Activated CD8-positive, alpha-beta T cell treated with anti-CD3 and anti-CD28 coated beads, Interleukin-2, amount 10 ng/mL, durations not matched to agents 7 days and 5 days (primary cell): ENCODE results near the gene MCC. TPM values are rescaled to one million over a fixed set of nuclear protein-coding genes. Genes with fewer than 3 reads are reported as not detected.

Experiments
- ATAC-seq: fragments of 150-1000 bp; cut with Tn5 transposase; one replicate; pipeline ENCODE4 v1.10.0; 2021; ENCODE audit warnings: moderate library complexity
- CTCF ChIA-PET: fragments of 350-600 bp; sonication (Branson Sonifier 250); formaldehyde crosslinking; loops from one replicate; lab custom pipeline; 2021; ENCODE audit warnings: antibody characterized with exemption; lab: Charles Lee
- POLR2A ChIA-PET: fragments of 350-600 bp; sonication (Branson Sonifier 250); formaldehyde crosslinking; loops from one replicate; lab custom pipeline; 2021; ENCODE audit warnings: antibody characterized with exemption; lab: Charles Lee
- DNase-seq: peaks from one replicate; pipeline ENCODE4 v3.0.0-alpha.2; 2020
- H3K27ac Mint-ChIP-seq: one replicate; pipeline ENCODE4 v1.8.0; 2021; ENCODE audit warnings: mild to moderate bottlenecking, mixed read lengths
- H3K27me3 Mint-ChIP-seq: one replicate; pipeline ENCODE4 v1.8.0; 2021; ENCODE audit warnings: low read depth, mixed read lengths
- H3K36me3 Mint-ChIP-seq: one replicate; pipeline ENCODE4 v1.8.0; 2021; ENCODE audit warnings: low read depth, mixed read lengths
- H3K4me1 Mint-ChIP-seq: one replicate; pipeline ENCODE4 v1.8.0; 2021; ENCODE audit warnings: low read depth, mixed read lengths
- H3K4me3 Mint-ChIP-seq: one replicate; pipeline ENCODE4 v1.8.0; 2021; ENCODE audit warnings: mild to moderate bottlenecking, mixed read lengths
- H3K9me3 Mint-ChIP-seq: one replicate; pipeline ENCODE4 v1.8.0; 2022; ENCODE audit warnings: mixed read lengths; ENCODE audit not compliant: insufficient read depth
- total RNA-seq, 2 experiments: library from RNA; stranded (reverse); gene quantifications; one replicate each; pipeline ENCODE4 v1.2.3, GENCODE V29; 2021

The MCC gene
- total RNA-seq, 2 experiments from 2014 or later = 7.6 to 8.0 TPM

DNA sequence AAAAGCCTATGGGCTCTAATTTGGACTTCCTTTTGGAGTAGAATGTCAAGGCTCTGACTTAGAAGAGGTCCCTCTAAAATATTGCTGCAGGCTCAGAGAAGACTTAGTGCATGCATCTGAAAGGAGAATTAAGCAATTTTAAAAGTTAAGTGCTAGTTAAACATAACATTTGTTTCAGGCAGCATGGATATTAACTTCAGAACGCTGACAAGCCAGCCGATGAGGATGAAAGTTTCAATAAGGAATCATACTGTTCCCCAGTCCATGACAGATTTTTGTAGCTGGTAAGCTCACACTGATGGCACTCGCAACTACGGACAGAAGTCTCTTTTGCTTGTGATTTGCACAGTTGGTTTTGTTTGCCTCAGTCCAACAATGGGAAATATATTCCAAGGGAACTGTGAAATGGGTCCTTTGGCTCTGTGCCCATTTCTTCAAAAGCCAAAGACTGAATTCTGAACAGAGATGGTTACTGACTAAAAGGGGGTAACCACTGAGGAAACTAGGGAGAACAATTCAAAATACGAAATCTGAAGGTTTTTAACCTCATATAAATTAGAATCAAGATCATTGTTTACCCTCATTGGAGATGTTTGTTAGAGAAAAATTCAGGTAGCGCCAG is 464.1 kb downstream of the MCC start:
- Mint-ChIP-seq H3K4me1 (peaks cover 49% of the 10 kb centered on the region), H3K36me3 (peaks cover 71% of the 10 kb centered on the region), H3K27me3 (no peaks in the 10 kb centered on the region), H3K4me3 (no peak overlapping the region), H3K27ac (no peak overlapping the region), H3K9me3 (no peaks in the 10 kb centered on the region)
- ChIA-PET CTCF (interaction anchor here (1.9 to 9.1 kb wide), 2 partner anchors 14 to 28 kb away, joined by 4 to 83 read pairs; no protein-coding TSS in a partner anchor), POLR2A (interaction anchor here (0.9 kb wide), 1 partner anchor 271 kb away, joined by 3 read pairs; no protein-coding TSS in a partner anchor)
- no peak for DNase-seq
- ATAC-seq = no peak

DNA sequence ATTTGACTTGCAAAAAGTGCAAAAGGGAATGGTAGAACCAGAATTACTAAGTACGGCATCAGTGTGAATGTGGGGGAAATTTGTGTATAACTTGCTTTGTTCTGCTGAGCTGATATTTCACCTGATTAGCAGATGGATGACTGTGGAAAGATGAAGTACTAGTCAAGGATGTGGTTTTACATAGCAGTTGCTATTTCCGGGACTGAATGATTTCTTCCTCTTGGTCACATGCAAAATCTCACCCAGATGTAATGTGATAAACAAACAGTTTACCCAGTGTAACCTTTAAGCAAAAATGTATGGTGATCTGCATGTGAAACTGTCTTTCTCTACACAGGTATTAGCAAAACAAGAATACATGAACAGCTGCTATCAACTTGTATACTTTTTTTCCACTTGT is 465.6 kb downstream of the MCC start:
- ATAC-seq (peak; percentile 91), DNase-seq (peak; percentile 39)
- no peaks in the 10 kb centered on the region for H3K27me3 Mint-ChIP-seq
- no peaks in the 10 kb centered on the region for H3K9me3 Mint-ChIP-seq
- H3K4me1 Mint-ChIP-seq = peaks cover 64% of the 10 kb centered on the region
- H3K4me3 Mint-ChIP-seq = peak overlapping the region; percentile 55
- CTCF ChIA-PET = interaction anchor here (0.9 to 9.1 kb wide), 8 partner anchors 8 to 501 kb away, joined by 3 to 83 read pairs (median 4); no protein-coding TSS in a partner anchor
- POLR2A ChIA-PET = interaction anchor here (2.9 kb wide), 1 partner anchor 47 kb away, joined by 14 read pairs; the partner anchor contains the start of gene DCP2
- H3K36me3 Mint-ChIP-seq = peaks cover 81% of the 10 kb centered on the region
- peak overlapping the region; percentile 84 for H3K27ac Mint-ChIP-seq

DNA sequence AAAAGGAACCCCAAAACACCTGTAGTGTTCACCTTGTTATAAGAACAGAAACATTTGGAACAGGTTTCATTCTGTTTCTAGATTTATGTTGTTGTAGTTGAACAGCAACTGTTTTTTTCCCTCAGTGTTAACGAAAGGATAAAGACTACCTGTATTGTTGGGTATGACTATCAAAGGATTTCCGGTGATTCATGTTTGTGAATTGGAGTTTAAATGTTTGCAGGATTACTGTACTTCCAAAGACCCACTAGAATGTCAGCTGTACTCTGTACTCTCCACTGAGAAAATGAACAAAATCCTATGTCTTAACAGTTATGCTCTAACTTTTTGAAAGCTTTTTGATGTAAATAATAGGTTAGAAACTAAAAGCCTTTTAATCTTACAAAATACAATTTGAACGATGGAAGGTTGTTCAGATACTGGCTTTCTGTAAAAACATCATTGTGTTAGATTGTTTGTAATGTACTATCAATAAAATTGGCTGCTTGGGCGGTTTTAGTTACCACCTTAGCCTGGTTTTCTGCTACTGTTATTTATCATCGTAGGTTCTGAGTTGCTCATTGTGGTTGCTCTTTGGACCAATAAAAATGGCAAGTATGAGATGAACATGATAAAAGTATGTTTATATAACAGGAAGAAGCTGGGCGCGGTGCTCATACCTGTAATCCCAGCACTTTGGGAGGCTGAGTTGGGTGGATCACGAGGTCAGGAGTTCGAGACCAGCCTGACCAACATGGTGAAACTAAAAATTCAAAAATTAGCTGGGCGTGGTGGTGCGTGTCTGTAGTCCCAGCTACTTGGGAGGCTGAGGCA is 467.6 kb downstream of the MCC start:
- CTCF ChIA-PET = interaction anchor here (9.1 kb wide), 1 partner anchor 25 kb away, joined by 83 read pairs; no protein-coding TSS in a partner anchor
- POLR2A ChIA-PET = interaction anchor here (2.9 kb wide), 1 partner anchor 45 kb away, joined by 14 read pairs; the partner anchor contains the start of gene DCP2
- Mint-ChIP-seq H3K27ac (no peak overlapping the region), H3K9me3 (no peaks in the 10 kb centered on the region), H3K4me1 (peaks cover 70% of the 10 kb centered on the region), H3K4me3 (no peak overlapping the region), H3K36me3 (peaks cover 73% of the 10 kb centered on the region), H3K27me3 (no peaks in the 10 kb centered on the region)
- DNase-seq = no peak
- no peak for ATAC-seq

DNA sequence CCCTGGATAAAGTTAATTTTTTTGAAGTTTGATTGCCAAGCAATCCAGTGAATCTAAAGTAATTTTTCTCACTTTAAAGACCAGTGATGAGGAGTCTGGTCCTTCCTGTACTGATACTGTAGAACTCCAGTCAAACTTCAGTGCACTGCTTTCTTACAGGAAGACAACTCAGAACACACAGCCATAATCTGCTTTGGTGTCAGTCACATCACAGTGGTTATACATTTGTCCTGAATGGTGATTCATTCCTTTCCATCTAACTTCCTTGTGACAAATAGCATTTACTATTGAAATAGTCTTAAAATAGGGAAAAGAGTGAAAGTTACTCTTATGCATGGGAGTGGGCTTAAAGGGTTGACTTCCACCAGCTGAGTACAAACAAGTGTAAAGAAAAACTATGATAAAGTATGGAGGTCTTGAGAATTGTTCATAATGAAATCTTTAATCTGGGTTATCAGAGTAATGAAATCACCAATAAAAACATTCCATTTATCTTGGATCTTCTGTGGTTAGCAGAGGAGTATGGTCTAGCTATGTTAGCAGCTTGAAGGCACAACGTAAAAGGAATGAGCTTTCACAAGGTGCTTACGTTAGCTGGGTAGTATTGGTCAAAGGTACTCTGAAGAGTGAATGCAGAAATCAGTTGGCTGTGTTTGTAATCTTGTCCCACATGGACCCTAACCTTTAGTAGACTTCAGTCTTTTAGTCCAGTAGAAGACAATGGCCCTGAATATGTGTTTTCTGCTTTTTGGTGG is 470.2 kb downstream of the MCC start:
- no peaks in the 10 kb centered on the region for H3K27me3 Mint-ChIP-seq
- peaks cover 76% of the 10 kb centered on the region for H3K36me3 Mint-ChIP-seq
- ChIA-PET POLR2A (interaction anchor here (0.6 kb wide), 1 partner anchor 546 kb away, joined by 3 read pairs; no protein-coding TSS in a partner anchor), CTCF (interaction anchor here (9.1 kb wide), 1 partner anchor 22 kb away, joined by 83 read pairs; no protein-coding TSS in a partner anchor)
- H3K4me3 Mint-ChIP-seq = no peak overlapping the region
- H3K4me1 Mint-ChIP-seq = peaks cover 57% of the 10 kb centered on the region
- DNase-seq (no peak), ATAC-seq (no peak)
- H3K27ac Mint-ChIP-seq = no peak overlapping the region
- H3K9me3 Mint-ChIP-seq = no peaks in the 10 kb centered on the region

DNA sequence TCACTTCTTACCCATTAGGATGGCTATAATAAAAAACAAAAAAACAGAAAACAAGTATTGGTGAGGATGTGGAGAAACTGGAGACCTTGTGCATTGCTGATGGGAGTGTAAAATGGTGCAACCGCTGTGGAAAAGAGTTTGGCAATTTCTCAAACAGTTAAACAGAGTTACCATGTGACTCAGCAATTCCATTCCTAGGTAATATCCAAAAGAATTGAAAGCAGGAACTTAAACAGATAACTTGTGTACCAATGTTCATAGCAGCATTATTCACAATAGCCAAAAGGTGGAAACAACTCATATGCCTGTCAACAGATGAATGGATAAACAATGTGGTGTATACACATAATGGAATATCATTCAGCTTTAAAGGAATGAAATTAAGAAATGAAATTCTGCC is 482.8 kb downstream of the MCC start:
- H3K36me3 Mint-ChIP-seq = peaks cover 56% of the 10 kb centered on the region
- no peak overlapping the region for H3K4me3 Mint-ChIP-seq
- POLR2A ChIA-PET = no interaction called here
- DNase-seq (no peak), ATAC-seq (no peak)
- CTCF ChIA-PET = interaction anchor here (4.1 kb wide), 1 partner anchor 9 kb away, joined by 35 read pairs; no protein-coding TSS in a partner anchor
- H3K4me1 Mint-ChIP-seq = peaks cover 8% of the 10 kb centered on the region
- H3K27ac Mint-ChIP-seq = no peak overlapping the region
- no peaks in the 10 kb centered on the region for H3K9me3 Mint-ChIP-seq
- no peaks in the 10 kb centered on the region for H3K27me3 Mint-ChIP-seq

DNA sequence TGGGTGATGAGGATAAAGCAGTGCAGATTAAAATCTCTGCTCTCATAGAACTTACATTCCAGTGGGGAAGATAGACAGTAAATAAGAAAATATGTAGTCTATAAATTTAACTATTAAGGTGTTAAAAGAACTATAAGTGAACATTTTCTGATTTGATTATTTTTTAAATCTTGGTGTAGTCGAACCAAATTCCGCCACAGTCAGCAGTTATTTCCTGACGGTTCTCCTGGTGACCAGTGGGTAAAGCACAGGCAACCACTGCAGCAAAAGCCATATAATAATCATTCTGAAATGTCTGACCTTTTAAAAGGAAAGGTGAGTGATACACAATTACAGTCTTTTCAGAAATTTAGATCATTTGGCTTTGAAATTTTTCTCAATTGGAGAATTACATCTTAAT is 484.5 kb downstream of the MCC start:
- Mint-ChIP-seq H3K36me3 (peaks cover 51% of the 10 kb centered on the region), H3K27ac (no peak overlapping the region), H3K4me3 (no peak overlapping the region), H3K9me3 (no peaks in the 10 kb centered on the region), H3K27me3 (no peaks in the 10 kb centered on the region), H3K4me1 (peaks cover 8% of the 10 kb centered on the region)
- no peak for ATAC-seq
- no peak for DNase-seq
- POLR2A ChIA-PET = no interaction called here
- CTCF ChIA-PET = interaction anchor here (1.1 to 1.2 kb wide), 2 partner anchors 11 to 19 kb away, joined by 3 to 4 read pairs; no protein-coding TSS in a partner anchor

DNA sequence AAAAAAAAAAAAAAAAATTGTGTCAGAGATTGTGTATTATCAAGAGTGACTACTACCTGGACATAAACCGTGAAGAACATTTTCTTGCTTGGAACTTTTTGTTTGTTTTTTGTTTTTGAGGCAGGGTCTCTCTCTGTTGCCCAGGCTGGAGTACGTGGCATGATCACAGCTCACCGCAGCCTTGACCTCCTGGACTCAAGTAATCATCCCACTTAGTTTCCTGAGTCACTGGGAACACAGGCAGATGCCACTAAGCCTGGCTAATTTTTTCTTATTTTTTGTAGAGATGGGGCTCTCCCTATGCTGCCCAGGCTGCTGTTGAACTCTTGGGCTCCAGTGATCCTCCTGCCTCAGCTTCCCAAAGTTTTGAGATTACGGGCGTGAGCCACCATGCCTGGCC is 485.8 kb downstream of the MCC start:
- no peak overlapping the region for H3K27ac Mint-ChIP-seq
- DNase-seq = no peak
- no peak overlapping the region for H3K4me3 Mint-ChIP-seq
- no peaks in the 10 kb centered on the region for H3K27me3 Mint-ChIP-seq
- ChIA-PET CTCF (interaction anchor here (1.0 to 1.1 kb wide), 2 partner anchors 13 to 328 kb away, joined by 4 read pairs; no protein-coding TSS in a partner anchor), POLR2A (no interaction called here)
- H3K36me3 Mint-ChIP-seq = peaks cover 48% of the 10 kb centered on the region
- ATAC-seq = no peak
- no peaks in the 10 kb centered on the region for H3K9me3 Mint-ChIP-seq
- peaks cover 8% of the 10 kb centered on the region for H3K4me1 Mint-ChIP-seq

DNA sequence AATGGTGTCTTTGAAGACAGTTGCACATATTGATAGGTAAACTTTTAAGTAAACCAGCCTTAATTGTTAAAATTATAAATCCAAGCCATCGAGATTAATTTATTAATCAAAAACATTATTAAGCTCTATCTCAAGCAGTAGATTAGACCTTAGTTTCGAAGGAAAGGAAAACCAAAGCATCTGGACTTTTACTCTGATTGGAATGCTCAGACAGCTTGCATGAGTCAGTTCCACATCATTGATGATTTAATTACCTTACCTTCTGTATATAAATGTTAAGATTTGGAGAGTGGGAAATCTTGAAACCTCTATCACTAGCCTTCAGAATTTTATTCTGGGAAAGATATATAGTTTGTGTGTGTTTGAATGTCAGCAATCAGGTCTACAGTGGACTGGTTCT is 487.8 kb downstream of the MCC start:
- CTCF ChIA-PET = interaction anchor here (1.3 kb wide), 1 partner anchor 379 kb away, joined by 4 read pairs; no protein-coding TSS in a partner anchor
- peaks cover 16% of the 10 kb centered on the region for H3K4me1 Mint-ChIP-seq
- ATAC-seq (no peak), DNase-seq (no peak)
- POLR2A ChIA-PET = no interaction called here
- no peak overlapping the region for H3K4me3 Mint-ChIP-seq
- no peaks in the 10 kb centered on the region for H3K9me3 Mint-ChIP-seq
- H3K36me3 Mint-ChIP-seq = peaks cover 47% of the 10 kb centered on the region
- H3K27me3 Mint-ChIP-seq = no peaks in the 10 kb centered on the region
- no peak overlapping the region for H3K27ac Mint-ChIP-seq

DNA sequence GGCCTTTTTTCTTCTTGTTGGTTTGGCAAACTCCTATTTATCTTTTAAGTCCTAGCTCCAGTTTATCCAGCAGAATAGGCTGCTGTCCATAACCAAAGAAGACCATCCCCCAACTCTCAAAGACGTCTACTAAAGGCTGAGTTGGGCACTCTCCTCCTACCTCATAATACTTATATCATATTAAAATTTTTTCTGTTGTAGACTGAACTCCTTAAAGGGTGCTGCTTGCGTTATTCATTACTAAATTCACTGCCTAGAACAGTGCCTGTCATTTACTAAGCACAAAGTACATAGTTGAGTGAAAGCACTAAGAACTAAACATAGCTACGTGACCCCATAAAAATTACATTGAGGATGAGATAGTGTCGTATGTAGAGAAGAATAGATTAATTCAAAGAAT is 490.0 kb downstream of the MCC start:
- H3K27ac Mint-ChIP-seq = no peak overlapping the region
- ChIA-PET POLR2A (no interaction called here), CTCF (interaction anchor here (3.2 to 4.5 kb wide), 3 partner anchors 9 to 331 kb away, joined by 24 to 83 read pairs (median 35); no protein-coding TSS in a partner anchor)
- no peak for DNase-seq
- H3K36me3 Mint-ChIP-seq = peaks cover 47% of the 10 kb centered on the region
- no peak for ATAC-seq
- H3K4me3 Mint-ChIP-seq = no peak overlapping the region
- no peaks in the 10 kb centered on the region for H3K27me3 Mint-ChIP-seq
- H3K4me1 Mint-ChIP-seq = peaks cover 14% of the 10 kb centered on the region
- no peaks in the 10 kb centered on the region for H3K9me3 Mint-ChIP-seq

DNA sequence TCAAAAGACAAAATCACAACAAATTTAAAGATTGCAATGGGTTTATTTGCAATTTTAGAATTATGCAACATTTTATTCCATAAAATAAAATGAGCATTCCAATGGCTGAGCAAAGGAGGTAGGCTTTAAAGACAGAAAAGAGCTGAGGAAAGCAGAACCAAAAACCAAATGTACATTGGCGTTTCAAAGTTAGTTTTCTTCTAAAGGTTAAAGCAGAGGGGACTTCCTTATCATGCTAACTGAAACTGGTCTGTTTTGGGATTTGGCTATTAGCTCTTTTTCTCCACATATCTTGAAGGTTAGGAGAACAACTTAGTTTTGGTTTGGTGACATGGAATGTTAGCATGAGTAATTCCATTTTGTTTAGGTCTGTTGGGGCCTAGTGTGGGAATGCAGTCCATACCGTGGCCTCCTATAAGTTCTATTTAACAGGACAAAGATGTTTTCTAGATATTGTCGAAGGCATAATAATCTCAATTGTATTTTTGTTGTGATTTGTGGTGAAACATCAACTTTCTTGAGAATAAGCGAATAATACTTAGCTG is 491.4 kb downstream of the MCC start:
- H3K9me3 Mint-ChIP-seq = no peaks in the 10 kb centered on the region
- ATAC-seq = no peak
- H3K4me1 Mint-ChIP-seq = peaks cover 15% of the 10 kb centered on the region
- POLR2A ChIA-PET = interaction anchor here (0.8 kb wide), 1 partner anchor 21 kb away, joined by 5 read pairs; the partner anchor contains the start of gene DCP2
- H3K27ac Mint-ChIP-seq = no peak overlapping the region
- no peak overlapping the region for H3K4me3 Mint-ChIP-seq
- peaks cover 46% of the 10 kb centered on the region for H3K36me3 Mint-ChIP-seq
- H3K27me3 Mint-ChIP-seq = no peaks in the 10 kb centered on the region
- DNase-seq = no peak
- CTCF ChIA-PET = interaction anchor here (0.6 to 4.5 kb wide), 71 partner anchors 10 to 616 kb away, joined by 3 to 83 read pairs (median 6); partner anchors contain the start of genes DCP2, SRP19 and YTHDC2
